Type B pancreatic cell (in vitro differentiated cells): Measurements from ENCODE around the gene UBC. TPM values are rescaled to one million over a fixed set of nuclear protein-coding genes. Genes with fewer than 3 reads are reported as not detected.
"Not testable (repeated sequence)": the region's sequence is repeated elsewhere in the genome, so short reads cannot be mapped to it uniquely, and the experiment has no call there.

Experiments
- DNase-seq: peaks from one replicate; pipeline ENCODE4 v3.0.0; 2021; ENCODE audit warnings: mixed read lengths; ENCODE audit not compliant: unreplicated experiment; ENCODE audit errors: extremely low spot score
- H3K27ac Mint-ChIP-seq: 2 replicates; pipeline ENCODE4 v1.8.0; 2021; ENCODE audit warnings: mild to moderate bottlenecking, mixed read lengths
- H3K27me3 Mint-ChIP-seq: 2 replicates; pipeline ENCODE4 v1.8.0; 2021; ENCODE audit warnings: mixed read lengths
- H3K36me3 Mint-ChIP-seq: 2 replicates; pipeline ENCODE4 v1.8.0; 2021; ENCODE audit warnings: mixed read lengths
- H3K4me1 Mint-ChIP-seq: one replicate; pipeline ENCODE4 v1.8.0; 2021; ENCODE audit warnings: mixed read lengths; ENCODE audit not compliant: unreplicated experiment
- H3K4me3 Mint-ChIP-seq: 2 replicates; pipeline ENCODE4 v1.8.0; 2021; ENCODE audit warnings: mild to moderate bottlenecking, mixed read lengths
- H3K9me3 Mint-ChIP-seq: 2 replicates; pipeline ENCODE4 v1.8.0; 2021; ENCODE audit warnings: mixed read lengths
- total RNA-seq: library from RNA; stranded (reverse); gene quantifications from 2 replicates; pipeline ENCODE4 v1.2.1, GENCODE V29; 2021; ENCODE audit warnings: low replicate concordance
- TF ChIP-seq, protein P1 (sequence below): fragments of 200-600 bp; sonication (generic); conservative IDR thresholded peaks from 2 replicates; pipeline ENCODE4 v1.5.0; 2021; ENCODE audit warnings: antibody characterized with exemption, mild to moderate bottlenecking

The UBC gene
- total RNA-seq, 1 donor from 2014 or later = 761 TPM

- no peak for DNase-seq
- peak overlapping the region; percentile 76 for H3K27ac Mint-ChIP-seq
- H3K4me1 Mint-ChIP-seq = peaks cover 6% of the 10 kb centered on the region
- peak overlapping the region; percentile 31 for H3K4me3 Mint-ChIP-seq
- no peaks in the 10 kb centered on the region for H3K36me3 Mint-ChIP-seq
- H3K9me3 Mint-ChIP-seq = no peaks in the 10 kb centered on the region
- H3K27me3 Mint-ChIP-seq = no peaks in the 10 kb centered on the region
- TF ChIP-seq, protein P1, sequence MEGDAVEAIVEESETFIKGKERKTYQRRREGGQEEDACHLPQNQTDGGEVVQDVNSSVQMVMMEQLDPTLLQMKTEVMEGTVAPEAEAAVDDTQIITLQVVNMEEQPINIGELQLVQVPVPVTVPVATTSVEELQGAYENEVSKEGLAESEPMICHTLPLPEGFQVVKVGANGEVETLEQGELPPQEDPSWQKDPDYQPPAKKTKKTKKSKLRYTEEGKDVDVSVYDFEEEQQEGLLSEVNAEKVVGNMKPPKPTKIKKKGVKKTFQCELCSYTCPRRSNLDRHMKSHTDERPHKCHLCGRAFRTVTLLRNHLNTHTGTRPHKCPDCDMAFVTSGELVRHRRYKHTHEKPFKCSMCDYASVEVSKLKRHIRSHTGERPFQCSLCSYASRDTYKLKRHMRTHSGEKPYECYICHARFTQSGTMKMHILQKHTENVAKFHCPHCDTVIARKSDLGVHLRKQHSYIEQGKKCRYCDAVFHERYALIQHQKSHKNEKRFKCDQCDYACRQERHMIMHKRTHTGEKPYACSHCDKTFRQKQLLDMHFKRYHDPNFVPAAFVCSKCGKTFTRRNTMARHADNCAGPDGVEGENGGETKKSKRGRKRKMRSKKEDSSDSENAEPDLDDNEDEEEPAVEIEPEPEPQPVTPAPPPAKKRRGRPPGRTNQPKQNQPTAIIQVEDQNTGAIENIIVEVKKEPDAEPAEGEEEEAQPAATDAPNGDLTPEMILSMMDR = no peak
Measured at GRCh38 chr12:124884587-124885438, 29.6 kb downstream of the UBC start.

GRCh38 chr12:124883263-124884130, 31.0 kb downstream of the UBC start:
- H3K27ac Mint-ChIP-seq = no peak overlapping the region
- H3K36me3 Mint-ChIP-seq = no peaks in the 10 kb centered on the region
- no peak for DNase-seq
- no peak overlapping the region for H3K4me3 Mint-ChIP-seq
- H3K4me1 Mint-ChIP-seq = peaks cover 8% of the 10 kb centered on the region
- H3K9me3 Mint-ChIP-seq = no peaks in the 10 kb centered on the region
- TF ChIP-seq, protein P1 = no peak
- H3K27me3 Mint-ChIP-seq = no peaks in the 10 kb centered on the region

DNA sequence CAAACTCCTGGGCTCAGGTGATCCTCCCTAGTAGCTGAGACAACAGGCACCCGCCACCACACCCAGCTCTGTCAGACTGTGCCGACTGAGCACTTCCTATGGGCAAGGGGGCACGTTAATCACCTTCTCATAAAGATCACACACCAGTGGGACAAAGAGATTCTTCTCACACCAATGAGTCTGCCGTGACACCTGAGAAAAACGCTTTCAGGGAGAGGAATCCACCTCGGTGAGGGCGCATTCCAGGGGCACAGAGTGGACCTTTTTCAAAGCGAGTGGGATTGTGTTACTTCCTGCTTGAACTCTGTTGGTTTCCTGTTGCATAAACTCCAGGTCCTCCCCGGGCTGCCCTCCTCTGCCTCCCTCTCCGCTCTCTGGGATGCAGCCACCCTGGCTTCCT, 33.3 kb downstream of the UBC start:
- DNase-seq = no peak
- H3K27ac Mint-ChIP-seq = no peak overlapping the region

DNA sequence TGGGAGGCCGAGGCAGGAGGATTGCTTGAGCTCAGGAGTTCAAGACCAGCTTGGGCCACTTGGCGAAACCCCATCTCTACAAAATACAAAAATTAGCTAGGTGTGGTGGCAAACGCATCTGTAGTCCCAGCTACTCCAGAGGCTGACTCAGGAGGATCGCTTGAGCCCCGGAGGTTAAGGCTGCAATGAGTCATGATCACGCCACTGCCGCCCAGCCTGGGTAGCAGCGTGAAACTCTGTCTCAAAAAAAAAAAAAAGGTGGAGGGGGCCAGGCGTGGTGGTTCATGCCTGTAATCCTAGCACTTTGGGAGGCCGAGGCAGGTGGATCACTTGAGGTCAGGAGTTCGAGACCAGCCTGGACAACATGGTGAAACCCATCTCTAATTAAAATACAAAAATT, 34.1 kb downstream of the UBC start:
- not testable (repeated sequence) for H3K4me1 Mint-ChIP-seq, H3K9me3 Mint-ChIP-seq, H3K27ac Mint-ChIP-seq, H3K36me3 Mint-ChIP-seq, H3K27me3 Mint-ChIP-seq, DNase-seq, H3K4me3 Mint-ChIP-seq

More for the DNA sequence above, 33.3 kb downstream of the UBC start:
- H3K27me3 Mint-ChIP-seq = no peaks in the 10 kb centered on the region
- no peak overlapping the region for H3K4me3 Mint-ChIP-seq
- no peaks in the 10 kb centered on the region for H3K9me3 Mint-ChIP-seq
- H3K4me1 Mint-ChIP-seq = peaks cover 10% of the 10 kb centered on the region
- TF ChIP-seq, protein P1 = no peak
- H3K36me3 Mint-ChIP-seq = no peaks in the 10 kb centered on the region

- TF ChIP-seq, protein P1 = no peak
- H3K4me3 Mint-ChIP-seq = no peak overlapping the region
- no peaks in the 10 kb centered on the region for H3K27me3 Mint-ChIP-seq
- DNase-seq = no peak
- no peak overlapping the region for H3K27ac Mint-ChIP-seq
- no peaks in the 10 kb centered on the region for H3K36me3 Mint-ChIP-seq
- H3K9me3 Mint-ChIP-seq = no peaks in the 10 kb centered on the region
- peaks cover 11% of the 10 kb centered on the region for H3K4me1 Mint-ChIP-seq
Measured at GRCh38 chr12:124878795-124879516, 35.5 kb downstream of the UBC start.
